ENCODE results near the gene SEC16A.

The SEC16A gene

DNA sequence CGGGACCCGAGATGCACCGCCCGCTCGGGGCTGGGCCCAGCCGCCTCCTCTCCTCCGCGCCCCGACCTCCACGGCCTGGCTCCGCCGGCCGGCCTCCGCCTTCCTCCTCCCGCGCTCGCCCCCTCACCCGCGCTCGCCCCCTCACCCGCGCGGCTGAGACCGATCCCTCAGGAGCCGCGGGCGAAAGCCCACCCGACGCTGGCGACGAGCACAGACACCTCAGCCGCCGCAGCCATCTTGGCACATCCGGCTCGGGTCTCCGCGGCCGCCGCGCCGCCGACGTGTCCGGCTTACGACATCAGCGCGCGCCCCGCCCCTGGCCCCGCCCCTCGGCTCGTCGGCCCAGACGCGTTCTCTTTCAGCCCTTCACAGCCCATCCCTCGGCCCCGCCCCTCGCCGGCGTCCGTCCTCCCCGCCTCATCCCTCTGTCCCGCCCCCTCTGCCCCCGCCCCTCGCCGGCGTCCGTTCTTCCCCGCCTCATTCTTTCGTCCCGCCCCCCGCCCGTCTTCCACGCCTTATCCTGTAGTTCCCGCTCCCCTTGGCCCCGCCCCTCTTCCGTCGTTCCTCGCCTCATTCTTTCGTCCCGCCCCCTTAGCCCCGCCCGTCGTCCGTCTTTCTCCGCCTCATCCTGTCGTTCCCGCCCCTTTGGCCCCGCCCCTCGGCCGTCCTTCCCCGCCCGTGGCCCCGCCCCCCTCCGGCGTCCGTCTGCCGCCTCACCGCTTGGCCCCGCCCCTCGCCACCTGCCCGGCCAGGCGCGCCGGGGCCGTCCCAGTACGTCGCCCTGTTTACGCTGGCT is at the start of gene SEC16A:
TSS of gene SEC16A (minus strand) at position 248 of the 796 bp plus-strand sequence. CDS start 5,425 bp downstream, outside the sequence.
- DNase-seq (ENCODE audit: low read depth in 3 of 3) = peak; percentile 99 to 100 (median 99)

- no peak for DNase-seq (ENCODE audit: low read depth in 3 of 3)
Observed at GRCh38 chr9:136531904-136532798, 49.3 kb upstream of the SEC16A start.

- DNase-seq (ENCODE audit: low read depth in 3 of 3) = no peak
Observed at GRCh38 chr9:136531186-136531903, 48.5 kb upstream of the SEC16A start.

GRCh38 chr9:136530461-136531089 is 47.7 kb upstream of the SEC16A start:
- DNase-seq (ENCODE audit: low read depth in 3 of 3) = no peak

DNA sequence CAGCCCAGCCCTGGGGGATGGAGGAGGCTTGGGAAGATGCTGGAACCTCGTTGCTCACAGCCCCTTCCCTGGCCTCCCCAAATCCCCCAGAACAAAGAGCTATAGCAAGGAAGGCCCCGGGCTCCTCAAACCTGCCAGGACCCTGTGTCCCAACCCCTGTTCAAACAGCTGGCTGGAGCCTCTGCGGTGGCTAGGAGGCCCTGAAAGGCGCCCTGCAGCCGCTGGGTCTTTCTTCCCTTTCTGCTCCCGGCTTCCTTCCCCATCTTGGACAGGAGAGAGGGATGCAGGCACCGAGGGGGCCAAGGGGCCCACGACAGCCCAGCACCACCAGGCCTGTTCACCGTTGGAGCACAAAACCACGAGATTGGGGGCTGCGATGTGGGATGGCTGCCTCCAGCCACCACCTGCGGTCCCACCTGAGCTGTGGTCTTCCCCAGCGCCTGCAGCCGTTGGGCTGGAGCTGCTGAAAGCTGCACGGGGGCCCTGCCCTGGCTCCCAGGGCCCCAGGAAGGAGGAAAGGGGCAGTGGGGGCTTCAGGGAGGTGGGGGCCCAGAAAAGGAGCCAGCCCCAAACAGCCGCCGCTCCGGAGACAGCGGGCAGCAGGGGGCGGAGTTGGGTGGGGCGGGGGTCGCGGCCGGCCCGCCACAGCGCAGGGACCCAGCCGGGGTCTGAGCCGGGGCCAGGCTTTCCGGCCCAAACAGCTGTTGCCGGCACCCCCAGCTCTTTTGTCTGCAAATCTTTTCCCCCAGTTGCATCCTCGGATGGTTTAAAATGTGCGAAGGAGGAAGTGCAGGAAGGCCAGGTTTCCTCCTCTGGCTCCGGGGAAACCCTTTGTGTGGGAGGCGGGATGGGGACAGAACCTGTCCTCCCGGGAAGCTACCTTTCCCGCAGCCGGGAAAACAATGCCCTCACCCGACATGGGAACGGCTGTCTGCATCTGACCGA is 46.9 kb upstream of the SEC16A start:
- no peak for DNase-seq (ENCODE audit: low read depth in 3 of 3)

DNA sequence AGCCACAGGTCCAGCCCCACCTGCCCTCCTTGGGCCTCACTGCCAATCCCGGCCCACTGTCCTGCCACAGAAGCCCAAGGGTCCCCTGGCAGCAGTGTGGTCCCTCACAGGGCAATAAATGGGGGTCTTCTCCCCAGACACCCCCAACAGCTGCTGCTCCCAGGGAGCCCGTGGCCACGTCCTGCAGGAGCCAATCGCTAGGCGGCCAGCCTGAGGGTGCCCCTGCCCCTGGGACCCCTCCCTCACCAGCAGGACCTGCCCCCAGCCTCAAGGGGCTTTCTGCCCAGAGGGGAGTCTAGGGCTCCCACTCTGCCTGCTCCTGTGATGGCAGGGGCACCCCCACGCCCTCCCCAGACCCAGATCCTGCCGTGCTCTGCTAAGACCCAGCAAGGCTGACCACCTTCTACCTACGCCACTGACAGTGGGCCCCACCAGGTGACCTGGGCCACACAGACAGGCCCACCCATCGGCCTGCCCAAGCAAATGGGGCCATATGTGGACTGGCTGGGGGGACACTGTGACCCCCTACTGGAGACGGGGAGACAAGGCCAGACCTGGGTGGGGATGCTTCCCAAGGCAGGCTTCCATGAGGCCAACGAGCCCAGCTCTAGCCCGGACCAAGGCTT is 46.0 kb upstream of the SEC16A start:
- DNase-seq (ENCODE audit: low read depth in 3 of 3) = no peak

DNA sequence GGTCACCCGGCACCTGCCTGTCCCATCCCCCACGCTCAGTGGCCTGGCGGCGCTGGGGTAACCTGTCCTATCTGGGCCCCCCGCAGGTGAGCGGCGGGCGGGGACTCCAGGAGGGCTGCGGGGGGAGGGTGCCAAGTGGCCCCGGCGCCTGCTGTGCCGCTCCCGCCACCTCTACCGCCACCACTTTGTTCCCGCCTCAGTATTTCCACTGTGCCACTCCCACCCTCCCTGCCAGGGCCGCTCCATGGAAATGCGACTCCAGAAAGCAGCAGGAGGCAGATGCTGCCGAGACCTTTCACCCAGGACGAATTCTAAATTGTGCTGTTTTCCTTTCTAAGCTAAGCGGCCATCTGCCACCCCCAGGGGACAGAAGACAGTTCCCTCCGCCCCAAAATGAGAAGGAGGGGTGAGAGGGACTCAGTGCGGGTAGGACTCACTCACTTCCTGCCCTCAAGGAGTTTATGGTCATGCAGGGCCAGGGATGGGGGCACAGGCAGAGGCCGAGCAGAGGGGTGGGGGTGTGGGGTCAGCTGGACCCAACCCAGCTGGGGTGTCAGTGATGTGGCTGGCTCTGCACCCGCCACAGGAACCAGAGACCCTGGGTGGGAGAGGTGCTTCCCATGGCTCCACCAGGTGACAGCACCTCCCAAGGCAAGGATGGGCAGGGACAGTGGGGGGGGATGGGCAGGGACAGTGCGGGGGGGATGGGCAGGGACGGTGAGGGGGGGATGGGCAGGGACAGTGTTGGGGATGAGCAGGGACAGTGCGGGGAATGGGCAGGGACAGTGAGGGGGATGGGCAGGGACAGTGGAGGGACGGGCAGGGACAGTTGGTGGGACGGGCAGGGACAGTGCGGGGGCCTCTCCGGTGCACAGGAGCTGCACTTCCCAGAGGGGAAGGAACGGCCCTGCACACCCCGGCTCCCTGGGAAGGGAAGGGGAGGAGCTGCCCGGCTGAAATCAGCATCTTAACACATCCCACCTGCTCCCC is 45.2 kb upstream of the SEC16A start:
- no peak for DNase-seq (ENCODE audit: low read depth in 3 of 3)

GRCh38 chr9:136527131-136527530 is 44.3 kb upstream of the SEC16A start:
- DNase-seq (ENCODE audit: low read depth in 3 of 3) = no peak

DNA sequence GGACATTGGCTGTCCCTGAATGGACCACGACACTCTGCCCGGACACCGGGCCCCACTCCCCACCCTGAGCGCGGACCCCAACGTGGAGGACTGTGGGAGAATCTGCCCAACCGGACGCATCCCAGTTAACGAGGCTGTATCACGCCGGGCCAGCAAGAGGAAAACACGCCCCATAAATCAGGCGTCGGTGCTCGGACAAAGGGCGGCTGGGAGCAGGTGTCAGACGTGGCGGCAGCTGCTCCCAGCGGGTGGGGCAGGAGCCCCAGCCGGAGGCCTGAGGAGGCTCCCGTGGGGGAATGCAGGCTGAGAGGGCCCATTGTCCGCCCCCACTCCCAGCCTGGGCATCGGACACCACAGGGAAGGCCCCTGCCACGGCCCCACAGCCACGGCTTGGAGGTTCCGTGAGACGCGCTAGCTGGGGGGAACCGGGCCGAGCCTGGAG is 43.8 kb upstream of the SEC16A start:
- DNase-seq (ENCODE audit: low read depth in 3 of 3) = no peak

GRCh38 chr9:136525841-136526499 is 43.1 kb upstream of the SEC16A start:
- DNase-seq (ENCODE audit: low read depth in 3 of 3) = no peak

DNA sequence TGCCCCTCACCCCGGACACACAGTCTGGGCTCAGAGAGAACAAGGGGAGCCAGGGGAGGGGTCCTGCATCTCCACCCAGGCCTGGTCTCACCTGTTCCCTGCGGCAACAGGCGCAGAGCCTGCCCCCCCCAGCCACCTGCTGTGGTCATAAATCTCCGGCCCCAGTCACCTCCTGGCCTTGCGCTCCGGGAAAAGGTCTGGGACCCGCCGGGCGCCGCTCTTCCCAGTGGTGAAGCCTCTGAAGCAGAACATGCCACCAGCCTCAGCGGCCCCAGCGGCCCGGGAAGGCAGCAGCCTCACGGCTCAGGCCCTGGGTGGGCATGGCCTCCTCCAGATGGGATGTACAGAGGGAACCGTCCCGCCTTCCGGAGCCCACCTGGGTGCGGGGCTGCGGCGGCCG is 42.4 kb upstream of the SEC16A start:
- DNase-seq (ENCODE audit: low read depth in 3 of 3) = no peak

DNA sequence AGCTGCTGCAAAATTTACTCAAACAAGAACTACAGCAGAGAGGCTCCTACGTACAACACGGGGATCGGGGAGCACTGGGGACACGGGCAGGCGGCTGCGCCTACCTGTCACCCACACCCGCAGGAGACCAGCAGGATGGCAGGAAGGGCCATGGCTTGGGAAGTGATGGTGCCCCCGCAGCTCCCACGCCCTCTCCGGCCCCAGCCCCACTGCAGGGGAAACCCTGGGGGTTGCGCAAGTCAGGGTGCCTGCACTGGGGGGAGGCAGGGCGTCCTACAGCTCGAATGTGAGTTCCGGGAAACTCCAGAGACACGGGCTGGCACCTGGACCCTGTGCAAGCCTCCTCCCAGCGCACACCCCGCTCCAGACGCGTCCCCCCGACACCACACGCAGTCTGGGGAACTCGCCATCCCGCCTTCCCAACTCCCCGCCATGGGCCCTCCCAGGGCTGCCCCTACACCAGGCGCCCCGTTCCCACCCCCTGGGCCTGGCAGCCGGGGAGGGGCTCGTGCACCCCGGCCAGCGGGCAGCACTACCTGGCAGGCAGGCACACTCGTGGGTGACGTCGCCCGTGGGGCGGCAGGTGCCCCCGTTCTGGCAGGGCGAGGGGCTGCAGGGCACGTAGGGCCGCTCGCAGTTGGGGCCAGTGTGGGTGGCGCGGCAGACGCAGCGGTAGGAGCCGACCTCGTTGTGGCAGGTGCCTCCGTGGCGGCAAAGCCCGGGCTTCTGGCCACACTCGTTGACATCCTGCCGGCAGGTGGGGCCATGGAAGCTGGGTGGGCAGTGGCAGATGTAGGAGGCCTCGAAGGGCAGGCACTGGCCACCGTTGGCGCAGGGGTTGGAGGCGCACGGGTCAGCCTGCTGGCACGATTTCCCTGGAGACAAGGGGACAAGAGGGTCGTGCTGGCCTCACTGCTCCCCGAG is 39.7 kb upstream of the SEC16A start:
- no peak for DNase-seq (ENCODE audit: low read depth in 3 of 3)

GRCh38 chr9:136521537-136521936 is 38.7 kb upstream of the SEC16A start:
- no peak for DNase-seq (ENCODE audit: low read depth in 3 of 3)

DNA sequence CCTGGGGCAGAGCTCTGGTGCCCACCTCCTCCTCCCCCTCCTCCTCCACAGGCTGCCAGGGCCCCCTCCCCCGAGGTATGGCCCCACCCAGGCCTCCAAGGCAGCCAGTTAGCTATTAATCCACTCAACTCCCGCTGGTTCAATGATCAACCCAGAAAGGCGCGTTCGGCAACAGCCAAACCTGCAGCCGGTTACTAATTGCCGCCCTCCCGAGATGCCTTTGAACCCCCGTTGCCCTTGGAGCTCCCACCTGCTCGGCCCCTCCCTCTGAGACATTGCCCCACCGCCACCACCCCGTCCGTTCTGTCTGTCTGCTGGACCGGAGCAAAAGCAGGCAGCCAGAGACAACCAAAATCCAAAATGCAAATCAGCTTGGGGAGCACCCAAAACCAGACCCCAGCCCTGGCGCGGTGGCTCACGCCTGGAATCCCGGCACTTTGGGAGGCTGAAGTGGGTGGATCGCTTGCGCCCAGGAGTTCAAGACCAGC is 37.3 kb upstream of the SEC16A start:
- DNase-seq (ENCODE audit: low read depth in 3 of 3) = no peak

- DNase-seq (ENCODE audit: low read depth in 3 of 3) = no peak
Observed at GRCh38 chr9:136519263-136520052, 36.6 kb upstream of the SEC16A start.

- no peak for DNase-seq (ENCODE audit: low read depth in 3 of 3)
Observed at GRCh38 chr9:136518623-136519022, 35.8 kb upstream of the SEC16A start.

Data from stimulated activated CD4-positive, alpha-beta T cell treated with anti-CD3 and anti-CD28 coated beads, TNF-alpha, amount 100 ng/mL, for 24 hours (primary cell).